IPS DF 6.9 (cell line): ENCODE data around the gene PFKFB2.

Experiments used
- DNase-seq: peaks from one replicate; pipeline ENCODE4 v3.0.0-alpha.2; 2013; ENCODE audit warnings: low read depth, low spot score
- H3K27ac ChIP-seq: one replicate; pipeline ENCODE4 v1.5.1; 2013; ENCODE audit warnings: low read length, control low read depth
- H3K27me3 ChIP-seq: 2 replicates; pipeline ENCODE4 v1.6.1; 2013; ENCODE audit warnings: mild to moderate bottlenecking, low read length; ENCODE audit not compliant: control insufficient read depth, insufficient read depth
- H3K36me3 ChIP-seq: 2 replicates; pipeline ENCODE4 v1.6.1; 2013; ENCODE audit warnings: low read length; ENCODE audit not compliant: control insufficient read depth, insufficient read depth
- H3K4me1 ChIP-seq: 2 replicates; pipeline ENCODE4 v1.6.1; 2013; ENCODE audit warnings: low read length; ENCODE audit not compliant: control insufficient read depth, insufficient read depth
- H3K4me3 ChIP-seq: 2 replicates; pipeline ENCODE4 v1.5.1; 2013; ENCODE audit warnings: mild to moderate bottlenecking, low read length
- H3K9me3 ChIP-seq: 2 replicates; pipeline ENCODE4 v1.6.1; 2013; ENCODE audit warnings: low read length, inconsistent platforms; ENCODE audit not compliant: control insufficient read depth, insufficient read depth
- WGBS: extraction: QIAGEN DNeasy Blood & Tissue Kit; methylation state at CpG from one replicate; pipeline ENCODE4 v1.1.7; 2013; ENCODE audit warnings: mixed read lengths, missing lambda C conversion rate; ENCODE audit not compliant: insufficient read length, insufficient coverage; 5-methylcytosine and 5-hydroxymethylcytosine counted together

Gene PFKFB2

GRCh38 chr1:207052911-207053769 lies at the start of gene PFKFB2:
PFKFB2 (plus strand) TSS chr1:207053275; CDS start chr1:207054718, 1,443 bp downstream.
- no CpG with 5 or more reads among the region's 56 CpGs for WGBS
- no peaks in the 10 kb centered on the region for H3K27me3 ChIP-seq
- H3K9me3 ChIP-seq = no peaks in the 10 kb centered on the region
- peak; percentile 98 for DNase-seq
- no peaks in the 10 kb centered on the region for H3K4me1 ChIP-seq
- H3K36me3 ChIP-seq = peaks cover 10% of the 10 kb centered on the region; the same call in 1 of the 2 replicates
- peak within 1 kb of the TSS; percentile 92; the same call in 1 of the 2 replicates for H3K4me3 ChIP-seq
- no peak within 1 kb of the TSS for H3K27ac ChIP-seq

GRCh38 chr1:207004931-207005830 lies 47.9 kb upstream of the PFKFB2 start:
- Histone ChIP-seq H3K4me1 (no peaks in the 10 kb centered on the region; the same call in 1 of the 2 replicates), H3K9me3 (no peaks in the 10 kb centered on the region), H3K4me3 (no peak overlapping the region; the same call in 1 of the 2 replicates), H3K27ac (no peak overlapping the region), H3K27me3 (no peaks in the 10 kb centered on the region), H3K36me3 (no peaks in the 10 kb centered on the region)
- WGBS = 100% methylated on average over 1 of the region's 9 CpGs
- peak; percentile 77 for DNase-seq

- Histone ChIP-seq H3K36me3 (no peaks in the 10 kb centered on the region), H3K27ac (no peak overlapping the region), H3K4me1 (no peaks in the 10 kb centered on the region; the same call in 1 of the 2 replicates), H3K9me3 (no peaks in the 10 kb centered on the region), H3K27me3 (no peaks in the 10 kb centered on the region), H3K4me3 (no peak overlapping the region)
- no peak for DNase-seq
- WGBS = no CpG with 5 or more reads among the region's 3 CpGs
Observed at GRCh38 chr1:207006083-207006482, 47.0 kb upstream of the PFKFB2 start.

- no peak overlapping the region for H3K27ac ChIP-seq
- H3K36me3 ChIP-seq = no peaks in the 10 kb centered on the region
- H3K9me3 ChIP-seq = no peaks in the 10 kb centered on the region
- no peak overlapping the region for H3K4me3 ChIP-seq
- DNase-seq = no peak
- WGBS = no CpG with 5 or more reads among the region's 3 CpGs
- H3K4me1 ChIP-seq = no peaks in the 10 kb centered on the region; the same call in 1 of the 2 replicates
- H3K27me3 ChIP-seq = no peaks in the 10 kb centered on the region
Observed at GRCh38 chr1:207006914-207007313, 46.2 kb upstream of the PFKFB2 start.

- Histone ChIP-seq H3K27me3 (no peaks in the 10 kb centered on the region), H3K4me1 (no peaks in the 10 kb centered on the region; the same call in 1 of the 2 replicates), H3K36me3 (no peaks in the 10 kb centered on the region), H3K9me3 (no peaks in the 10 kb centered on the region), H3K4me3 (no peak overlapping the region), H3K27ac (no peak overlapping the region)
- whole genome bisulfite sequencing = no CpG with 5 or more reads among the region's 5 CpGs
- no peak for DNase-seq
Observed at GRCh38 chr1:207007352-207008033, 45.6 kb upstream of the PFKFB2 start.

- no peaks in the 10 kb centered on the region for H3K4me1 ChIP-seq
- no peaks in the 10 kb centered on the region for H3K27me3 ChIP-seq
- no CpG with 5 or more reads among the region's 10 CpGs for WGBS
- H3K9me3 ChIP-seq = no peaks in the 10 kb centered on the region
- H3K4me3 ChIP-seq = no peak overlapping the region
- no peak overlapping the region for H3K27ac ChIP-seq
- no peaks in the 10 kb centered on the region for H3K36me3 ChIP-seq
- no peak for DNase-seq
Observed at GRCh38 chr1:207009182-207009850, 43.8 kb upstream of the PFKFB2 start.

GRCh38 chr1:207009945-207010344 lies 43.1 kb upstream of the PFKFB2 start:
- no peak for DNase-seq
- Histone ChIP-seq H3K9me3 (no peaks in the 10 kb centered on the region), H3K4me1 (no peaks in the 10 kb centered on the region), H3K27me3 (no peaks in the 10 kb centered on the region), H3K27ac (no peak overlapping the region), H3K4me3 (no peak overlapping the region), H3K36me3 (no peaks in the 10 kb centered on the region)
- no CpG with 5 or more reads among the region's 7 CpGs for WGBS

- WGBS = no CpG with 5 or more reads among the region's 2 CpGs
- Histone ChIP-seq H3K27ac (no peak overlapping the region), H3K4me1 (no peaks in the 10 kb centered on the region), H3K9me3 (no peaks in the 10 kb centered on the region), H3K36me3 (no peaks in the 10 kb centered on the region), H3K4me3 (no peak overlapping the region), H3K27me3 (no peaks in the 10 kb centered on the region)
- DNase-seq = no peak
Observed at GRCh38 chr1:207010726-207011125, 42.3 kb upstream of the PFKFB2 start.

GRCh38 chr1:207013321-207014085 lies 39.6 kb upstream of the PFKFB2 start:
- no peaks in the 10 kb centered on the region for H3K27me3 ChIP-seq

More at GRCh38 chr1:207013321-207014085, 39.6 kb upstream of the PFKFB2 start:
- H3K27ac ChIP-seq = no peak overlapping the region
- DNase-seq = no peak
- no CpG with 5 or more reads among the region's 6 CpGs for WGBS
- H3K36me3 ChIP-seq = no peaks in the 10 kb centered on the region
- H3K4me1 ChIP-seq = no peaks in the 10 kb centered on the region
- H3K9me3 ChIP-seq = no peaks in the 10 kb centered on the region
- H3K4me3 ChIP-seq = no peak overlapping the region
